Measurements from ENCODE around the gene MTA3. TPM values are rescaled to one million over a fixed set of nuclear protein-coding genes. Genes with fewer than 3 reads are reported as not detected.
"Not testable (repeated sequence)": the region's sequence is repeated elsewhere in the genome, so short reads cannot be mapped to it uniquely, and the experiment has no call there.

Gene MTA3
- total and polyA plus RNA-seq, 11 donors, result 11.9 to 31.8 (median 23.3) TPM

- intact Hi-C loops (cut with DNase I), result no loop called here
- no peak overlapping the region for H3K4me3 ChIP-seq
- no peaks in the 10 kb centered on the region for H3K9me3 ChIP-seq
- no peaks in the 10 kb centered on the region for H3K27me3 ChIP-seq
- TF ChIP-seq POLR2A (IDR thresholded peaks at IDR 0.05), result no peak
- TF ChIP-seq, protein P1, sequence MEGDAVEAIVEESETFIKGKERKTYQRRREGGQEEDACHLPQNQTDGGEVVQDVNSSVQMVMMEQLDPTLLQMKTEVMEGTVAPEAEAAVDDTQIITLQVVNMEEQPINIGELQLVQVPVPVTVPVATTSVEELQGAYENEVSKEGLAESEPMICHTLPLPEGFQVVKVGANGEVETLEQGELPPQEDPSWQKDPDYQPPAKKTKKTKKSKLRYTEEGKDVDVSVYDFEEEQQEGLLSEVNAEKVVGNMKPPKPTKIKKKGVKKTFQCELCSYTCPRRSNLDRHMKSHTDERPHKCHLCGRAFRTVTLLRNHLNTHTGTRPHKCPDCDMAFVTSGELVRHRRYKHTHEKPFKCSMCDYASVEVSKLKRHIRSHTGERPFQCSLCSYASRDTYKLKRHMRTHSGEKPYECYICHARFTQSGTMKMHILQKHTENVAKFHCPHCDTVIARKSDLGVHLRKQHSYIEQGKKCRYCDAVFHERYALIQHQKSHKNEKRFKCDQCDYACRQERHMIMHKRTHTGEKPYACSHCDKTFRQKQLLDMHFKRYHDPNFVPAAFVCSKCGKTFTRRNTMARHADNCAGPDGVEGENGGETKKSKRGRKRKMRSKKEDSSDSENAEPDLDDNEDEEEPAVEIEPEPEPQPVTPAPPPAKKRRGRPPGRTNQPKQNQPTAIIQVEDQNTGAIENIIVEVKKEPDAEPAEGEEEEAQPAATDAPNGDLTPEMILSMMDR (IDR thresholded peaks at IDR 0.05), result no peak
- no peaks in the 10 kb centered on the region for H3K36me3 ChIP-seq
- DNase-seq (no peak), ATAC-seq (no peak)
- no peaks in the 10 kb centered on the region for H3K4me1 ChIP-seq
- WGBS, 4 donors, result 26 to 31% (median 30%) methylated on average over 1 of the region's 1 CpG
- H3K27ac ChIP-seq, result no peak overlapping the region
These were observed 14.0 kb upstream of the MTA3 start for GRCh38 chr2:42554392-42554791.

DNA sequence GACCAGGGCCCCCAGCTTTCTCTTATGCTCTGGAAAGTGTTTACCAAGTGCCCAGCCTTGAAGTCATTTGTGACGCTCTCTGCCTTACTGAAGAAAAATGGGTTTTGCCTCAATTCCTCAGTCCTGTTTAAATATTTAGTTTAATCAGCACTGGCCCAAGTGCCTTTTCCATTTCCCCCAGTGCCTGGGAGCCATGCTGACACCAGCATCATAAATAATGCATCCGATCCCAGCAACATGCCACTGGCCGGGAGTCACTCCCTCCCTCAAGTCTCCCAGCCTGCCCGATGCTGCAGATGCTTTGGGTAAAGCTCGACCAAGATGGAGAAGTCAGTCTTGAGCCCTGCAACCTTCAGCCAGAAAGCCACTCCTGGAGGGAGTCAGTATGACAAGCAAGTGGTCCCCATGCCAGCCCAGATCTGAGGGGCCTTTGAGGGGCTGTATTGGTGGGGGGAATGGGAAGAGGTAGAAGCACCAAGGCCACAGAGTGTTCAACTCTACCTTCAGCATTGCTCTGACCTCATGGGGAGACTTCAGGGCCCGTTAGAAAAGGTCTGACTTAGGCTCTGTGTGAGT, 12.0 kb upstream of the MTA3 start:
- Histone ChIP-seq H3K4me1 (no peaks in the 10 kb centered on the region), H3K4me3 (no peak overlapping the region), H3K27me3 (no peaks in the 10 kb centered on the region), H3K36me3 (no peaks in the 10 kb centered on the region), H3K27ac (no peak overlapping the region), H3K9me3 (no peaks in the 10 kb centered on the region)
- no peak for TF ChIP-seq POLR2A (IDR thresholded peaks at IDR 0.05)
- TF ChIP-seq, protein P1 (IDR thresholded peaks at IDR 0.05), result no peak
- ATAC-seq, result no peak
- intact Hi-C loops (cut with DNase I), result no loop called here
- WGBS, 4 donors, result 69 to 79% (median 77%) methylated on average over 6 of the region's 6 CpGs
- no peak for DNase-seq

DNA sequence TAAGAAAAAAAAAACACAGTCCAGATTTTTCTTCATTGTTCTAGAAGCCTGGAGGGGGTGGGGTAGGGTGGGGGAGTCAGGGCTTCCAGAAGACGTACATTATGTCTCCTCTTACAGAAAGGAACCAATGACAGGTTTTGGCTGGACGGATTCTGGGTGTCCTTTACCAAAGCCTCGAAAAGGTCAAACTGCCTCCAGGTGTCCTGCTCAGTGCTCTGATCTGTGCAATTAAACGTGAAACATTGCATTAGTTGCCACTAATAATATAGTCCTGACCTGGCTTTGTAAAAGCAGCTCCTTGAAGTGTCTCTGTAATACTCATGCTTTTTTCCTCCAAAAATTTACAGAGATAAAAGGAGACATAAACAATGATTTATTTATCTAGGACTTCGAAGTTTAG, 11.1 kb upstream of the MTA3 start:
- TF ChIP-seq, protein P1 (IDR thresholded peaks at IDR 0.05), result no peak
- no peak overlapping the region for H3K4me3 ChIP-seq
- intact Hi-C loops (cut with DNase I), result no loop called here
- ATAC-seq (no peak), DNase-seq (no peak)
- no peaks in the 10 kb centered on the region for H3K9me3 ChIP-seq
- no peaks in the 10 kb centered on the region for H3K27me3 ChIP-seq
- 48 to 77% (median 60%) methylated on average over 5 of the region's 5 CpGs for WGBS, 4 donors
- H3K27ac ChIP-seq, result no peak overlapping the region
- H3K36me3 ChIP-seq, result no peaks in the 10 kb centered on the region
- H3K4me1 ChIP-seq, result no peaks in the 10 kb centered on the region

DNA sequence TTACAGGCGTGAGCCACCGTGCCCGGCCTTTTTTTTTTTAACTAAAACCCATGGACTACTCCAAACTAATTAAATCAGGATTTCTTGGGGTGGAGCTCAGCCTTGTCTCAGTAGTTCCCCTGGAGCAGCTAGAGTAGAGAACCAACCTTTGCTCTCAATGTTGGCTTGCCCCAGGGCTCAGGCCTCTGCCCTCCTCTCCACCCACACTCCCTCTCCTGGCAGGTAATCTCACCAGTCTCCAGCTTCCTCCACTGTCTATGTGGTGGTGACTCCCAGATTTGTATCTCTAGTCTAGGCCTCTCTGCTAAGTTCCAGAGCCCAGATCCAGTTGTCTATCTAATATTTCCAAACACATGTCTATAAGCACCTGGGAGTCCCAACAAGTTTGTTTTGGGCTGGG, 9.6 kb upstream of the MTA3 start:
- H3K36me3 ChIP-seq, result no peaks in the 10 kb centered on the region
- H3K4me3 ChIP-seq, result no peak overlapping the region
- DNase-seq (no peak), ATAC-seq (no peak)
- intact Hi-C loops (cut with DNase I), result no loop called here
- no peaks in the 10 kb centered on the region for H3K27me3 ChIP-seq
- H3K9me3 ChIP-seq, result no peaks in the 10 kb centered on the region
- WGBS, 4 donors, result 91 to 97% (median 95%) methylated on average over 3 of the region's 3 CpGs
- H3K4me1 ChIP-seq, result no peaks in the 10 kb centered on the region
- no peak overlapping the region for H3K27ac ChIP-seq
- TF ChIP-seq, protein P1 (IDR thresholded peaks at IDR 0.05), result no peak
- no peak for TF ChIP-seq POLR2A (IDR thresholded peaks at IDR 0.05)

DNA sequence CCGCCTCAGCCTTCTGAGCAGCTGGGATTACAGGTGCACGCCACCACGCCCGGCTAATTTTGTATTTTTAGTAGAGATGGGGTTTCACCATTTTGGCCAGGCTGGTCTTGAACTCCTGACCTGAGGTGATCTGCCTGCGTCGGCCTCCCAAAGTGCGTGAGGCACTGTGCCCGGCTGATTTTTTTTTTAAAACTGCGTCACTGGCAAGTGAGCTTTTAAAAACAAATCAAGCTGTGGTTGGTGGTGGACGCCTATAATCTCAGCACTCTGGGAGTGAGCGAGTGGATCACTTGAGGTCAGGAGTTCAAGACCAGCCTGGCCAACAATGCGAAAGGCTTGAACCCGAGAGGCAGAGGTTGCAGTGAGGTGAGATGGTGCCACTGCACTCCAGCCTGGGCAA, 8.3 kb upstream of the MTA3 start:
- H3K9me3 ChIP-seq; H3K4me1 ChIP-seq; ATAC-seq; H3K27me3 ChIP-seq; H3K27ac ChIP-seq; H3K4me3 ChIP-seq; H3K36me3 ChIP-seq; intact Hi-C loops (cut with DNase I); DNase-seq: not testable (repeated sequence)
- WGBS, 4 donors, result 86 to 95% (median 92%) methylated on average over 10 to 13 of the region's 13 CpGs
